Activated B cell treated with CpG ODN at 0.5 μM for 24 hours (primary cell): Measurements from ENCODE around the gene VPS26C. TPM values are rescaled to one million over a fixed set of nuclear protein-coding genes. Genes with fewer than 3 reads are reported as not detected.

ENCODE experiments used
- ATAC-seq: fragments of 200-7000 bp; cut with Tn5 transposase; one replicate; pipeline ENCODE4 v1.10.0; 2021; ENCODE audit warnings: low read depth, mild to moderate bottlenecking, moderate library complexity
- CTCF ChIA-PET: fragments of 350-600 bp; sonication (Branson Sonifier 250); formaldehyde crosslinking; loops from one replicate; lab custom pipeline; 2021; ENCODE audit warnings: antibody characterized with exemption; lab: Charles Lee
- POLR2A ChIA-PET: fragments of 350-600 bp; sonication (Branson Sonifier 250); formaldehyde crosslinking; loops from one replicate; lab custom pipeline; 2021; ENCODE audit warnings: antibody characterized with exemption; lab: Charles Lee
- DNase-seq: peaks from one replicate; pipeline ENCODE4 v3.0.0; 2022
- H3K27ac Mint-ChIP-seq: one replicate; pipeline ENCODE4 v1.8.0; 2020; ENCODE audit warnings: mixed read lengths
- H3K27me3 Mint-ChIP-seq: one replicate; pipeline ENCODE4 v1.8.0; 2021; ENCODE audit warnings: mixed read lengths
- H3K36me3 Mint-ChIP-seq: one replicate; pipeline ENCODE4 v1.8.0; 2021; ENCODE audit warnings: low read depth, mixed read lengths
- H3K4me1 Mint-ChIP-seq: one replicate; pipeline ENCODE4 v1.8.0; 2021; ENCODE audit warnings: mixed read lengths
- H3K4me3 Mint-ChIP-seq: one replicate; pipeline ENCODE4 v1.8.0; 2020; ENCODE audit warnings: mild to moderate bottlenecking, mixed read lengths
- H3K9me3 Mint-ChIP-seq: one replicate; pipeline ENCODE4 v1.8.0; 2020; ENCODE audit warnings: mixed read lengths
- CTCF ChIP-seq: fragments of 200-600 bp; IDR thresholded peaks from one replicate; pipeline ENCODE4 v1.8.0; 2022; ENCODE audit warnings: antibody characterized with exemption, mild to moderate bottlenecking
- intact Hi-C: fragments of 100-400 bp; cut with micrococcal nuclease; formaldehyde crosslinking; loops from one replicate; pipeline ENCODE4 v1.15.1; 2024
- total RNA-seq: library from RNA; stranded (reverse); gene quantifications from 2 replicates; pipeline ENCODE4 v1.2.3, GENCODE V29; 2022

VPS26C gene
- total RNA-seq, 1 donor from 2014 or later: 45.2 TPM

- peaks cover 63% of the 10 kb centered on the region for H3K36me3 Mint-ChIP-seq
- ChIA-PET POLR2A (no interaction called here), CTCF (no interaction called here)
- no peaks in the 10 kb centered on the region for H3K9me3 Mint-ChIP-seq
- H3K27me3 Mint-ChIP-seq: no peaks in the 10 kb centered on the region
- no peak overlapping the region for H3K4me3 Mint-ChIP-seq
- no peak for ATAC-seq
- peaks cover 3% of the 10 kb centered on the region for H3K4me1 Mint-ChIP-seq
- no peak for DNase-seq
- no peak overlapping the region for H3K27ac Mint-ChIP-seq
- TF ChIP-seq CTCF: no peak
- intact Hi-C loops: no loop called here
Measured at GRCh38 chr21:37237764-37238163, 29.4 kb downstream of the VPS26C start.

- no peak overlapping the region for H3K27ac Mint-ChIP-seq
- ATAC-seq (no peak), DNase-seq (no peak)
- H3K4me3 Mint-ChIP-seq: no peak overlapping the region
- H3K4me1 Mint-ChIP-seq: peaks cover 5% of the 10 kb centered on the region
- H3K36me3 Mint-ChIP-seq: peaks cover 67% of the 10 kb centered on the region
- H3K27me3 Mint-ChIP-seq: no peaks in the 10 kb centered on the region
- no peaks in the 10 kb centered on the region for H3K9me3 Mint-ChIP-seq
- CTCF ChIA-PET: no interaction called here
- intact Hi-C loops: no loop called here
- POLR2A ChIA-PET: no interaction called here
- no peak for TF ChIP-seq CTCF
Measured at GRCh38 chr21:37237346-37237745, 29.8 kb downstream of the VPS26C start.

- intact Hi-C loops: loop anchor here (2.0 kb wide), 1 partner anchor 15 kb away; no protein-coding TSS in a partner anchor
- Mint-ChIP-seq H3K9me3 (no peaks in the 10 kb centered on the region), H3K27ac (no peak overlapping the region), H3K27me3 (no peaks in the 10 kb centered on the region), H3K4me1 (peaks cover 14% of the 10 kb centered on the region), H3K4me3 (no peak overlapping the region), H3K36me3 (peaks cover 78% of the 10 kb centered on the region)
- no peak for TF ChIP-seq CTCF
- DNase-seq (no peak), ATAC-seq (no peak)
- ChIA-PET CTCF (no interaction called here), POLR2A (no interaction called here)
Measured at GRCh38 chr21:37233551-37234146, 33.5 kb downstream of the VPS26C start.

GRCh38 chr21:37232274-37233018 lies 34.7 kb downstream of the VPS26C start:
- DNase-seq (no peak), ATAC-seq (peak; percentile 18)
- H3K36me3 Mint-ChIP-seq: peaks cover 78% of the 10 kb centered on the region
- no peak overlapping the region for H3K4me3 Mint-ChIP-seq
- ChIA-PET CTCF (no interaction called here), POLR2A (interaction anchor here (1.0 kb wide), 1 partner anchor 35 kb away, joined by 3 read pairs; no protein-coding TSS in a partner anchor)
- no peak for TF ChIP-seq CTCF
- no peaks in the 10 kb centered on the region for H3K27me3 Mint-ChIP-seq
- H3K27ac Mint-ChIP-seq: peak overlapping the region; percentile 66
- H3K4me1 Mint-ChIP-seq: peaks cover 14% of the 10 kb centered on the region
- intact Hi-C loops: no loop called here
- H3K9me3 Mint-ChIP-seq: no peaks in the 10 kb centered on the region

- peak overlapping the region; percentile 66 for H3K27ac Mint-ChIP-seq
- intact Hi-C loops: no loop called here
- no peaks in the 10 kb centered on the region for H3K27me3 Mint-ChIP-seq
- DNase-seq (no peak), ATAC-seq (no peak)
- peaks cover 78% of the 10 kb centered on the region for H3K36me3 Mint-ChIP-seq
- ChIA-PET POLR2A (interaction anchor here (1.0 kb wide), 1 partner anchor 36 kb away, joined by 3 read pairs; no protein-coding TSS in a partner anchor), CTCF (no interaction called here)
- H3K9me3 Mint-ChIP-seq: no peaks in the 10 kb centered on the region
- no peak overlapping the region for H3K4me3 Mint-ChIP-seq
- no peak for TF ChIP-seq CTCF
- H3K4me1 Mint-ChIP-seq: peaks cover 14% of the 10 kb centered on the region
Measured at GRCh38 chr21:37231671-37232070, 35.5 kb downstream of the VPS26C start.
